ENCODE measurements around the gene VIP. TPM values are rescaled to one million over a fixed set of nuclear protein-coding genes. Genes with fewer than 3 reads are reported as not detected.
"Not testable (repeated sequence)": the region's sequence is repeated elsewhere in the genome, so short reads cannot be mapped to it uniquely, and the experiment has no call there.

The VIP gene
- total RNA-seq, 1 experiment from 2014 or later = not detected

- Histone ChIP-seq H3K27ac (ENCODE audit: low read length) (no peak overlapping the region), H3K4me1 (ENCODE audit: control insufficient read depth, insufficient read depth, low read length) (no peaks in the 10 kb centered on the region), H3K9me3 (ENCODE audit: control insufficient read depth, insufficient read depth, low read depth, low read length) (no peaks in the 10 kb centered on the region), H3K27me3 (ENCODE audit: control insufficient read depth, insufficient read depth, low read length) (no peaks in the 10 kb centered on the region; the same call in 1 of the 2 replicates), H3K4me3 (ENCODE audit: low read depth in 2 of 2, low read length in 2 of 2) (no peak overlapping the region), H3K36me3 (ENCODE audit: control insufficient read depth, insufficient read depth, low read length) (no peaks in the 10 kb centered on the region)
- BruUV-seq (replicated peaks) = no TSS peak
- ChIA-PET POLR2A (no interaction called here), CTCF (no interaction called here)
- in situ Hi-C loops (cut with HindIII; ENCODE audit: low pct_unique_long_range_greater_than_20kb, low sequenced_read_pairs) = no loop called here
- intact Hi-C loops (cut with micrococcal nuclease; ENCODE audit: unreplicated experiment) = no loop called here
- no peak for TF ChIP-seq SIN3A (IDR thresholded peaks at IDR 0.05; ENCODE audit: borderline replicate concordance, insufficient read depth, low read depth, low read length)
- TF ChIP-seq, protein P1, sequence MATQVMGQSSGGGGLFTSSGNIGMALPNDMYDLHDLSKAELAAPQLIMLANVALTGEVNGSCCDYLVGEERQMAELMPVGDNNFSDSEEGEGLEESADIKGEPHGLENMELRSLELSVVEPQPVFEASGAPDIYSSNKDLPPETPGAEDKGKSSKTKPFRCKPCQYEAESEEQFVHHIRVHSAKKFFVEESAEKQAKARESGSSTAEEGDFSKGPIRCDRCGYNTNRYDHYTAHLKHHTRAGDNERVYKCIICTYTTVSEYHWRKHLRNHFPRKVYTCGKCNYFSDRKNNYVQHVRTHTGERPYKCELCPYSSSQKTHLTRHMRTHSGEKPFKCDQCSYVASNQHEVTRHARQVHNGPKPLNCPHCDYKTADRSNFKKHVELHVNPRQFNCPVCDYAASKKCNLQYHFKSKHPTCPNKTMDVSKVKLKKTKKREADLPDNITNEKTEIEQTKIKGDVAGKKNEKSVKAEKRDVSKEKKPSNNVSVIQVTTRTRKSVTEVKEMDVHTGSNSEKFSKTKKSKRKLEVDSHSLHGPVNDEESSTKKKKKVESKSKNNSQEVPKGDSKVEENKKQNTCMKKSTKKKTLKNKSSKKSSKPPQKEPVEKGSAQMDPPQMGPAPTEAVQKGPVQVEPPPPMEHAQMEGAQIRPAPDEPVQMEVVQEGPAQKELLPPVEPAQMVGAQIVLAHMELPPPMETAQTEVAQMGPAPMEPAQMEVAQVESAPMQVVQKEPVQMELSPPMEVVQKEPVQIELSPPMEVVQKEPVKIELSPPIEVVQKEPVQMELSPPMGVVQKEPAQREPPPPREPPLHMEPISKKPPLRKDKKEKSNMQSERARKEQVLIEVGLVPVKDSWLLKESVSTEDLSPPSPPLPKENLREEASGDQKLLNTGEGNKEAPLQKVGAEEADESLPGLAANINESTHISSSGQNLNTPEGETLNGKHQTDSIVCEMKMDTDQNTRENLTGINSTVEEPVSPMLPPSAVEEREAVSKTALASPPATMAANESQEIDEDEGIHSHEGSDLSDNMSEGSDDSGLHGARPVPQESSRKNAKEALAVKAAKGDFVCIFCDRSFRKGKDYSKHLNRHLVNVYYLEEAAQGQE (IDR thresholded peaks at IDR 0.05; ENCODE audit: insufficient read depth in 1 of 2, low read depth in 2 of 2, low read length in 1 of 2) = no peak
- TF ChIP-seq TCF7L2 (IDR thresholded peaks at IDR 0.05; ENCODE audit: low read depth, low read length) = no peak
- TF ChIP-seq CTCF (IDR thresholded peaks at IDR 0.05) = no peak
- TF ChIP-seq POLR2AphosphoS5 (IDR thresholded peaks at IDR 0.05; ENCODE audit: low read depth, low read length) = no peak
- ATAC-seq (no peak), DNase-seq (ENCODE audit: low read depth, low spot score) (no peak)
These were observed 48.7 kb upstream of the VIP start for GRCh38 chr6:152701863-152702401.

GRCh38 chr6:152703750-152704149 lies 46.8 kb upstream of the VIP start:
- in situ Hi-C loops (cut with HindIII; ENCODE audit: low pct_unique_long_range_greater_than_20kb, low sequenced_read_pairs); ATAC-seq; POLR2A ChIA-PET; DNase-seq (ENCODE audit: low read depth, low spot score); H3K27ac ChIP-seq (ENCODE audit: low read length); H3K4me3 ChIP-seq (ENCODE audit: low read depth in 2 of 2, low read length in 2 of 2); H3K9me3 ChIP-seq (ENCODE audit: control insufficient read depth, insufficient read depth, low read depth, low read length); H3K36me3 ChIP-seq (ENCODE audit: control insufficient read depth, insufficient read depth, low read length); BruUV-seq (replicated peaks); CTCF ChIA-PET; H3K4me1 ChIP-seq (ENCODE audit: control insufficient read depth, insufficient read depth, low read length); intact Hi-C loops (cut with micrococcal nuclease; ENCODE audit: unreplicated experiment); H3K27me3 ChIP-seq (ENCODE audit: control insufficient read depth, insufficient read depth, low read length): not testable (repeated sequence)

DNA sequence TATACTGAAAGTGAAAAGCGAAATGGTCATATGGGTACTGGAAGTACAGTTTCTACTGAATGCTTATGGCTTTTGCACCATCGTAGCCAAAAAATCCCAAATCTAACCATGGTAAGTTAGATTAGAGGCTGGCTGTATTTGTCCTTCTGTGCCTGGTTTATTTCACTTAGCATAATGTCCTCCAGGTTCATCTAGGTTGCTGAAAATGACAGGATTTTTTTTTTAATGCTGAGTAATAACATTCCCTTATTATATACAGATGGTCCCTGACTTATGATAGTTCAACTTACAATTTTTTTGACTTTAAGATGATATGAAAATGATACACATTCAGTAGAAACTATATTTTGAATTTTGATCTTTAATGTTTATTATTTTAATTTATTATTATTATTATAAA lies 45.3 kb upstream of the VIP start:
- no peak overlapping the region for H3K4me3 ChIP-seq (ENCODE audit: low read depth in 2 of 2, low read length in 2 of 2)
- no peaks in the 10 kb centered on the region for H3K27me3 ChIP-seq (ENCODE audit: control insufficient read depth, insufficient read depth, low read length)
- H3K36me3 ChIP-seq (ENCODE audit: control insufficient read depth, insufficient read depth, low read length) = no peaks in the 10 kb centered on the region
- H3K4me1 ChIP-seq (ENCODE audit: control insufficient read depth, insufficient read depth, low read length) = no peaks in the 10 kb centered on the region
- intact Hi-C loops (cut with micrococcal nuclease; ENCODE audit: unreplicated experiment) (no loop called here), in situ Hi-C loops (cut with HindIII; ENCODE audit: low pct_unique_long_range_greater_than_20kb, low sequenced_read_pairs) (no loop called here)
- H3K9me3 ChIP-seq (ENCODE audit: control insufficient read depth, insufficient read depth, low read depth, low read length) = peaks cover 6% of the 10 kb centered on the region; the same call in 1 of the 2 replicates
- ATAC-seq (no peak), DNase-seq (ENCODE audit: low read depth, low spot score) (no peak)
- ChIA-PET POLR2A (no interaction called here), CTCF (no interaction called here)
- no peak overlapping the region for H3K27ac ChIP-seq (ENCODE audit: low read length)
- TF ChIP-seq POLR2AphosphoS5 (IDR thresholded peaks at IDR 0.05; ENCODE audit: low read depth, low read length) = no peak
- TF ChIP-seq, protein P1 (IDR thresholded peaks at IDR 0.05; ENCODE audit: insufficient read depth in 1 of 2, low read depth in 2 of 2, low read length in 1 of 2) = no peak
- no TSS peak for BruUV-seq (replicated peaks)
